Regular cardiac myocyte (primary cell): Measurements from ENCODE around the gene UPK2. TPM values are rescaled to one million over a fixed set of nuclear protein-coding genes. Genes with fewer than 3 reads are reported as not detected.

Experiments used
- total RNA-seq: library from RNA; depleted of rRNA; stranded (reverse); fragments of >200 nt; gene quantifications from 2 replicates; pipeline ENCODE4 v1.2.3, GENCODE V29; 2014

UPK2 gene
- total RNA-seq: not detected in 2 replicates

DNA sequence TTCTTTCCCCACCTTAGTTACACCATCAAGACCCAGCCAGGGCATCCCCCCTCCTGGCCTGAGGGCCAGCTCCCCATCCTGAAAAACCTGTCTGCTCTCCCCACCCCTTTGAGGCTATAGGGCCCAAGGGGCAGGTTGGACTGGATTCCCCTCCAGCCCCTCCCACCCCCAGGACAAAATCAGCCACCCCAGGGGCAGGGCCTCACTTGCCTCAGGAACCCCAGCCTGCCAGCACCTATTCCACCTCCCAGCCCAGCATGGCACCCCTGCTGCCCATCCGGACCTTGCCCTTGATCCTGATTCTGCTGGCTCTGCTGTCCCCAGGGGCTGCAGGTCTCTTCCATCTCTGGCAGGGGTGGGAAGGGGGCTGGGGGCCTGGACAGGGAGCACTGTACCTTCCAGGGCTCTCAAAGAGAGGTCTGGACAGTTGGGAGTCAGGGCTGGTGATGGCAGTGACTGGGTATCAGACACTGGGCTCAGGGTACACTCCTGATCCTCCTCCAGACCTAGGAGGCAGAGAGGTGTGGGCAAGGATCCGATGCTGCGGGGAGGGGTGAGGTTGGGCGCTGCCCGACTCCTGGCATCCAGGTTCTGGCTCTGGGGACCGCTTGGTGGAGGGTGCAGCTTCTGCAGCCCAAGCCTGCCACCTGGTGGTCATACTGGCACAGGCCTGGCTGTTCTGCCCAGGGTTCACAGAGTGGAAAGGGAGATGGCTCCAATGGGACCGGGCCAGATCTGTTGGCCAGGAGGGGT lies at the start of gene UPK2:
UPK2 (plus strand) TSS at position 205 of the 753 bp plus-strand sequence; CDS start at position 258, 53 bp downstream.

DNA sequence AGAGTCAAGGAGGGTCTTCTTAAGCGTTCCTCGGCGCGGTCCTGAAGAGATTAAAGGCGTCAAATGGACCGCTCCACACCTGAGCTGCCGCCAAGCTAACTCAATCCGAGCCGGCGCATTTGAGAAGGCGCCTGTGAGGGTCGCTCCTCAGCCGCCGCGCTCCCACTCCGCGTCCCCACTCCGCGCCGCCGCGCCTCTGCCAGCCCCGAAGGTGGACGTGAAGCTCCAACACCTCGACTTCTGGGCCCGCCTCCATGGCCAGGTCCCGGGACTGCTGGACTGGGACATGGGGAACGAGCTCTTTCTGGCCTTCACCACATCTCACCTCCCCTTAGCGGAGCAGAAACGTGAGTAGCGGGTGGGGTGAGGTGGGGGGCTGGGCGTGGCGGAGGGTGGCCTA lies 15.5 kb downstream of the UPK2 start, which contains the start of gene FOXR1:
FOXR1 (plus strand) TSS at position 116 of the 400 bp plus-strand sequence; CDS start at position 287, 171 bp downstream.

GRCh38 chr11:118997627-118998387 lies 41.7 kb downstream of the UPK2 start, which contains the start of gene CENATAC:
Gene CENATAC (plus strand): TSS chr11:118998138. CDS start chr11:118998198, 60 bp downstream.

Other genes starting within 250 kb of the UPK2 start
- gene DDX6, start 165.1 kb upstream of the UPK2 start, total RNA-seq: 117 and 118 TPM in 2 replicates
- gene CXCR5, start 72.4 kb upstream of the UPK2 start, total RNA-seq: not detected in 2 replicates
- 13.0 and 19.2 TPM in 2 replicates for gene BCL9L, start 30.4 kb upstream of the UPK2 start, total RNA-seq
- gene FOXR1, start 15.5 kb downstream of the UPK2 start, total RNA-seq: not detected in 2 replicates
- gene CENATAC, start 41.8 kb downstream of the UPK2 start, total RNA-seq: 15.7 and 16.1 TPM in 2 replicates
- 1,474 and 2,284 TPM in 2 replicates for gene RPS25, start 62.0 kb downstream of the UPK2 start, total RNA-seq
- 93.9 and 127 TPM in 2 replicates for gene TRAPPC4, start 62.5 kb downstream of the UPK2 start, total RNA-seq
- gene SLC37A4, start 74.6 kb downstream of the UPK2 start, total RNA-seq: 10.9 and 11.0 TPM in 2 replicates
- 183 and 240 TPM in 2 replicates for gene HYOU1, start 100.9 kb downstream of the UPK2 start, total RNA-seq
- 17.4 and 26.8 TPM in 2 replicates for gene VPS11, start 111.5 kb downstream of the UPK2 start, total RNA-seq
- gene HMBS, start 128.6 kb downstream of the UPK2 start, total RNA-seq: 5.9 and 25.1 TPM in 2 replicates
- 16.5 and 20.3 TPM in 2 replicates for gene DPAGT1, start 145.6 kb downstream of the UPK2 start, total RNA-seq
- gene C2CD2L, start 151.0 kb downstream of the UPK2 start, total RNA-seq: 5.2 and 5.9 TPM in 2 replicates
- 10.2 and 15.8 TPM in 2 replicates for gene HINFP, start 165.3 kb downstream of the UPK2 start, total RNA-seq
- gene ABCG4, start 192.8 kb downstream of the UPK2 start, total RNA-seq: 0.19 and 0.28 TPM in 2 replicates
- 8.4 and 25.4 TPM in 2 replicates for gene NLRX1, start 212.4 kb downstream of the UPK2 start, total RNA-seq
- gene NHERF4, start 229.2 kb downstream of the UPK2 start, total RNA-seq: 0.19 TPM in 1 of 2 replicates, not detected in the other